Measurements from ENCODE around the gene CFB. TPM values are rescaled to one million over a fixed set of nuclear protein-coding genes. Genes with fewer than 3 reads are reported as not detected.

Gene CFB
- total and polyA plus RNA-seq, 2 of the 13 experiments (the other 11 are each of a cell fraction or from before 2014, with no cell fraction given): 171 to 513 TPM

- TF ChIP-seq ATF4 (CRISPR knock-in tag; IDR thresholded peaks at IDR 0.05): peak in 1 of 2 experiments; percentile 77; a peak in 2 of 4 replicates
- TF ChIP-seq STAG1 (CRISPR knock-in tag; IDR thresholded peaks at IDR 0.05): peak; percentile 35; the same call in 1 of the 2 replicates
- TF ChIP-seq HDAC2 (CRISPR knock-in tag; IDR thresholded peaks at IDR 0.05): peak; percentile 94
- peak; percentile 37; the same call in 1 of the 2 replicates for TF ChIP-seq CREB1 (IDR thresholded peaks at IDR 0.05)
- TF ChIP-seq CREB1 (CRISPR knock-in tag; IDR thresholded peaks at IDR 0.05): peak; percentile 89
- 0 out of 2 replicates have a peak, but pooled peaks have one; percentile 81 for TF ChIP-seq ZNF713 (CRISPR knock-in tag; IDR thresholded peaks at IDR 0.05)
- peak; percentile 61; the same call in 1 of the 2 replicates for TF ChIP-seq HMGXB3 (CRISPR knock-in tag; IDR thresholded peaks at IDR 0.05; ENCODE audit: borderline replicate concordance)
- TF ChIP-seq SRF (IDR thresholded peaks at IDR 0.05; ENCODE audit: low read depth, low read length): no peak
- no peak; the same call in 1 of the 2 replicates for TF ChIP-seq ZNF44 (CRISPR knock-in tag; IDR thresholded peaks at IDR 0.05)
- TF ChIP-seq ZNF770 (CRISPR knock-in tag; IDR thresholded peaks at IDR 0.05): peak; percentile 100
- peak; percentile 83; the same call in 1 of the 2 replicates for TF ChIP-seq ISL2 (CRISPR knock-in tag; IDR thresholded peaks at IDR 0.05)
- no peak for TF ChIP-seq ZNF605 (CRISPR knock-in tag; IDR thresholded peaks at IDR 0.05)
- TF ChIP-seq AGO1 (IDR thresholded peaks at IDR 0.05; ENCODE audit: low read depth, low read length, poor library complexity, severe bottlenecking): no peak
- TF ChIP-seq ZBTB25 (CRISPR knock-in tag; IDR thresholded peaks at IDR 0.05): peak; percentile 88
- peak; percentile 95 for TF ChIP-seq ZBTB4 (CRISPR knock-in tag; IDR thresholded peaks at IDR 0.05; ENCODE audit: borderline replicate concordance)
Measured at GRCh38 chr6:31945507-31946369, at the start of gene CFB (continued).
